Large intestine (tissue), 12 donors: ENCODE measurements around the gene SH2B3. TPM values are rescaled to one million over a fixed set of nuclear protein-coding genes. Genes with fewer than 3 reads are reported as not detected.

ENCODE experiments used
- DNase-seq, 2 donors: peaks; one replicate each; pipeline versions ENCODE4 v3.0.0 to v3.0.0-alpha.2; 2013
- H3K27ac ChIP-seq: one replicate; pipeline ENCODE4 v1.5.1; 2013; ENCODE audit warnings: low read length
- H3K27me3 ChIP-seq: 2 replicates; pipeline ENCODE4 v1.6.1; 2013; ENCODE audit warnings: low read length; ENCODE audit not compliant: control insufficient read depth, insufficient read depth
- H3K36me3 ChIP-seq: 2 replicates; pipeline ENCODE4 v1.6.1; 2013; ENCODE audit warnings: low read length; ENCODE audit not compliant: control insufficient read depth, insufficient read depth
- H3K4me1 ChIP-seq: one replicate; pipeline ENCODE4 v1.6.1; 2013; ENCODE audit warnings: low read length; ENCODE audit not compliant: control insufficient read depth, insufficient read depth
- H3K4me3 ChIP-seq: one replicate; pipeline ENCODE4 v1.5.1; 2013; ENCODE audit warnings: low read length
- H3K9me3 ChIP-seq: one replicate; pipeline ENCODE4 v1.6.1; 2013; ENCODE audit warnings: mild to moderate bottlenecking, low read depth, low read length, moderate library complexity; ENCODE audit not compliant: control insufficient read depth
- WGBS: methylation state at CpG from one replicate; pipeline ENCODE4 v1.1.5; 2013; ENCODE audit warnings: low lambda C conversion rate; ENCODE audit not compliant: insufficient coverage; 5-methylcytosine and 5-hydroxymethylcytosine counted together
- long read RNA-seq, 11 donors: transcript quantifications; one replicate each; lab custom pipeline, GENCODE V29; 2026
- polyA plus RNA-seq: library from polyadenylated mRNA; unstranded; fragments of 120-200 nt; gene quantifications from one replicate; pipeline ENCODE4 v1.2.1, GENCODE V29; 2013

Gene SH2B3
- 10.8 TPM for polyA plus RNA-seq
- long read RNA-seq, donor 1, result 0 reads
- long read RNA-seq, donor 2, result 0 reads
- long read RNA-seq, donor 3, result 0 reads
- long read RNA-seq, donor 4, result 0 reads
- long read RNA-seq, donor 5, full-length matches to known transcripts, result 4 of 4 reads
- long read RNA-seq, donor 5, partial matches to known transcripts, result 0 of 4 reads
- long read RNA-seq, donor 5, other reads (novel, unspliced or antisense), result 0 of 4 reads
- long read RNA-seq, donor 6, full-length matches to known transcripts, result 4 of 4 reads
- long read RNA-seq, donor 6, partial matches to known transcripts, result 0 of 4 reads
- long read RNA-seq, donor 6, other reads (novel, unspliced or antisense), result 0 of 4 reads
- long read RNA-seq, donor 7, result 0 reads
- long read RNA-seq, donor 8, full-length matches to known transcripts, result 1 of 1 reads
- long read RNA-seq, donor 8, partial matches to known transcripts, result 0 of 1 reads
- long read RNA-seq, donor 8, other reads (novel, unspliced or antisense), result 0 of 1 reads
- long read RNA-seq, donor 9, full-length matches to known transcripts, result 1 of 1 reads
- long read RNA-seq, donor 9, partial matches to known transcripts, result 0 of 1 reads
- long read RNA-seq, donor 9, other reads (novel, unspliced or antisense), result 0 of 1 reads
- long read RNA-seq, donor 10, full-length matches to known transcripts, result 2 of 2 reads
- long read RNA-seq, donor 10, partial matches to known transcripts, result 0 of 2 reads
- long read RNA-seq, donor 10, other reads (novel, unspliced or antisense), result 0 of 2 reads
- long read RNA-seq, donor 11, result 0 reads

DNA sequence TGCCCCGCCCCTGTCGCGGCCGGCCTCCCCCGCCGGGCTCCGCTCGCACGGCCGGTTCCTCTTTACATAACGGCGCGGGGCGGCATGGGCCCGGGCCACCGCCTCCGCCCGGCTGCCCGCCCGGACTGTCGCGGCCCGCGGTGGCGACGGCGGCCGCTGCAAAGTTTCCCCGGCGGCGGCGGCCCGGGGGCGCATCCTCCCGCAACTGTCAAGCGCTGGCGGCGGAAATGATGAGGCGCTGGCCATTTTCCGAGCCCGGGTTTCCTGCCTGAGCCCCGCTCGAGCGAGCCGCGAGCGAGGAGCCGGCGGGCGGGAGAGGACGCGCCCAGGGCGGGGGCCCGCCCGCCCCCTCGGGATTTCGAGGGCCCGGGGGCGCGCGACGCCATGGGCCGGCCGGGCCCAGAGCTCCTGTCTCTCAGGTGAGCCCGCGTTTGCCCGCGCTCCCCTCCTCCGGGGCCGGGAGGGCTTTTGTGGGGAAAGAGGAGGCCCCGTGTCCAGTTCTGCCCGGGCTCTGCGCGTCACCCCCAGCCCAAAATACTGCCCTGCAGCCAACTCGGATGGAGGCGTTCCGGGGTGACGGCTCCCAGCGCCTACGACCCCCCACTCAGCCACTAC lies at the start of gene SH2B3:
TSS of gene SH2B3 (plus strand) at position 65 of the 615 bp plus-strand sequence. CDS start 12,223 bp downstream, outside the sequence.
- peak within 1 kb of the TSS; percentile 76 for H3K4me3 ChIP-seq
- H3K9me3 ChIP-seq, result peaks cover 2% of the 10 kb centered on the region
- H3K4me1 ChIP-seq, result peaks cover 14% of the 10 kb centered on the region
- no CpG with 5 or more reads among the region's 80 CpGs for WGBS
- H3K27me3 ChIP-seq, result peaks cover 4% of the 10 kb centered on the region
- no peak for DNase-seq
- peak within 1 kb of the TSS; percentile 35 for H3K27ac ChIP-seq
- H3K36me3 ChIP-seq, result no peaks in the 10 kb centered on the region

- no peak for DNase-seq
Observed at GRCh38 chr12:111359231-111359913, 46.4 kb upstream of the SH2B3 start.

DNA sequence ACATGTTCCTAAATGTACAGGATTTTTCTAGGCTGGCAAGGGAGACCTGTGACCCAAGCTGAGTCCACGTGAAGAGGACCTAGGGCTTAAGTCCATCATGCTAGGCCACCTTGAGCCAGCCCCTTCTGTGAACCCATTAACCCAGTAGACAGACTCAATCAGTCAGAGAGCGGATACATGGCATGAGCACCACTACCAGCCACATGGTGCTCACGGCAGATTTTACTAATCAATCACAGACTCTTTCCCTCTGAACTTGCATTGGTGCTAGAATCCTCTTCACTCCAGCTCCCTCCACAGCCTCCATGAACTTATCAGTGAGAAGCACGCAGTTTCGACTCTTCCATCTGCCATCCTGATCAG lies 45.8 kb upstream of the SH2B3 start:
- H3K4me1 ChIP-seq, result peaks cover 8% of the 10 kb centered on the region
- DNase-seq, result peak in 1 of 2 donors; percentile 47
- WGBS, result no CpG with 5 or more reads among the region's 5 CpGs
- no peaks in the 10 kb centered on the region for H3K9me3 ChIP-seq
- H3K36me3 ChIP-seq, result peaks cover 34% of the 10 kb centered on the region
- H3K27me3 ChIP-seq, result no peaks in the 10 kb centered on the region
- no peak overlapping the region for H3K4me3 ChIP-seq
- no peak overlapping the region for H3K27ac ChIP-seq

More at GRCh38 chr12:111359231-111359913, 46.4 kb upstream of the SH2B3 start:
- Histone ChIP-seq H3K27me3 (no peaks in the 10 kb centered on the region), H3K9me3 (no peaks in the 10 kb centered on the region), H3K27ac (no peak overlapping the region), H3K36me3 (peaks cover 29% of the 10 kb centered on the region), H3K4me1 (peaks cover 5% of the 10 kb centered on the region), H3K4me3 (no peak overlapping the region)
- no CpG with 5 or more reads among the region's 11 CpGs for WGBS

DNA sequence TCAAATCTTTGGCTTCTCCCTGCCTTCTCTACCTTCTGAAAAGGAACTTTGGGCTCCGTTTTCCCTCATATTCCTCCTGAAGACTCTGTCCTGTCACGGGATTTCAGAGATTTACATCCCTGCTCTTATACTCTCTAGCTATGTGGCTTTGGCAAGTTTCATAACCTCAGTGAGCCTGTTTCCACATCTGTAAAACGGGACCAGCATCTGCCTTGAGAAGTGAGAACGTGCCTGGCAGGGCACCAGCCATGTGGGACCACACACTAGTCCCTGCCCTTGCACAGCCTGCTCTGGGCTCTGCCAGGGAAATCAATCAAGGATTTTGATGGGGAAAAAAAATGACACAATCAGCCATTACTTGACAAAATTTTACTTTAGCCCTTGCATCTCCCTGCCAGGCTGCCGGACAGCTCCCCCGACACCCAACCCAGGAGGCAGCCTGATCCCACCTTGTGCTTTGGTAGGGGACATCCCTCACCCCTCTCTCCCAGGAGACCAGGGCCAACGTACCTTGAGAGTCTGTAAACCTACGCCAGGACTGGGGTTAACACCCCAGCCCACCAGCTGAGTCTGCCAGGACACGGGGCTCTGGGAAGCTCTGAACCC lies 45.3 kb upstream of the SH2B3 start:
- WGBS, result no CpG with 5 or more reads among the region's 9 CpGs
- Histone ChIP-seq H3K4me1 (peaks cover 9% of the 10 kb centered on the region), H3K36me3 (peaks cover 39% of the 10 kb centered on the region), H3K9me3 (no peaks in the 10 kb centered on the region), H3K27ac (no peak overlapping the region), H3K4me3 (no peak overlapping the region), H3K27me3 (no peaks in the 10 kb centered on the region)
- no peak for DNase-seq

DNA sequence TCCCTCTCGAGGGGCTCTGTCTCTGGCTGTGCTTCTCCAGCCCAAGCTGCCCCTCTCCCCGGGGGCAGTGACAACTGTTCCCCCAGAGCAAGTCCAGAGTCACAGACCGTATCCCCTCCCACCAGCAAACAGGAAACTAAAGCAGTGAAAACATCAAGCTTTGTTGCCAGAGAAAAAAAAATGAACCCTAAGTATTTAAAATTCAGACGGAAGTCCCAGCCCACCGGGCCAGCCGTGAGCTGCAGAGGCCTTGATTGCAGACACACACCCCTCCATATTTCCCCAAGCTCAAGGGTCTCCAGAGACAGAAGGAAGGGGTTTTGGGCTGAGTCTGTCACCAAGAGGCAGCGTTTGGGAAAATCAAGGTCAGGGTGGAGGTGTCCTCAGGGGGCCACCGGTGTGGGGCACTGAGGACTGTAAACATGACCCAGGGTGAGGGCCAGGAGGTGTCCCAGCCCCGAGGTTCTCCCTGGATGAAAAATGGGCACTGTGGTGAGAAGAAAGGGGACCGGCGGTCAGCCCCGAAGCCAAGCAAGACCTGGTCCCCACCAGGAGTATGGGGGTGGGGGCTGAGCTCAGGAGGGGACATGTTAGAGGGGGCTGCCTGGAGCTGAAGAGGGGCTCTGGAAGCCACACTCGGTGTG lies 44.5 kb upstream of the SH2B3 start:
- no peaks in the 10 kb centered on the region for H3K9me3 ChIP-seq
- peaks cover 46% of the 10 kb centered on the region for H3K36me3 ChIP-seq
- H3K27me3 ChIP-seq, result no peaks in the 10 kb centered on the region
- peaks cover 14% of the 10 kb centered on the region for H3K4me1 ChIP-seq
- WGBS, result no CpG with 5 or more reads among the region's 13 CpGs
- H3K27ac ChIP-seq, result no peak overlapping the region
- H3K4me3 ChIP-seq, result no peak overlapping the region
- no peak for DNase-seq

GRCh38 chr12:111361717-111362576 lies 43.8 kb upstream of the SH2B3 start:
- peaks cover 50% of the 10 kb centered on the region for H3K36me3 ChIP-seq
- peaks cover 20% of the 10 kb centered on the region for H3K4me1 ChIP-seq
- no peaks in the 10 kb centered on the region for H3K27me3 ChIP-seq
- no peak overlapping the region for H3K4me3 ChIP-seq
- DNase-seq, result no peak
- WGBS, result no CpG with 5 or more reads among the region's 18 CpGs
- H3K27ac ChIP-seq, result no peak overlapping the region
- no peaks in the 10 kb centered on the region for H3K9me3 ChIP-seq

- no peak for DNase-seq
- Histone ChIP-seq H3K9me3 (no peaks in the 10 kb centered on the region), H3K27me3 (no peaks in the 10 kb centered on the region), H3K4me1 (peaks cover 27% of the 10 kb centered on the region), H3K4me3 (no peak overlapping the region), H3K36me3 (peaks cover 50% of the 10 kb centered on the region), H3K27ac (no peak overlapping the region)
- WGBS, result no CpG with 5 or more reads among the region's 59 CpGs
Observed at GRCh38 chr12:111362687-111363475, 42.8 kb upstream of the SH2B3 start.

DNA sequence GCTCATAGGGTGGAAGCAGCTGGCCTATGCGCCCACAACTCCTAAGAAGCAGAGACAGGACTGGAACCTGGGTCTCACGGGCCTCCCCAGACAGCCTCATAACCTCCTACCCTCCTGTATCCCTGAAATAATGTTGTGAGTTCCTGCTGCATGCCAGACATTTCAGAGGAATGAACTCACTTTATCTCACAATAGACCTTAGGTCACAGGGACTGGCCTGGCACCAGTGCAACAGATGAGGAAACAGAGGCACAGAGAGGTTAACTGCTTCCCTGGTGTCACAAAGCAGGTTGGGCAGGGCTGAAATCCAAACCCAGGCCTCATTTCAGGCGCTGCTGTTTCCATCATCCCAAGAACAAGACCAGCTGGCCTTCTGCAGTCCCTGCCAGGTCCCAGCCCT lies 42.1 kb upstream of the SH2B3 start:
- Histone ChIP-seq H3K4me3 (no peak overlapping the region), H3K27ac (no peak overlapping the region), H3K36me3 (peaks cover 50% of the 10 kb centered on the region), H3K4me1 (peaks cover 30% of the 10 kb centered on the region), H3K9me3 (no peaks in the 10 kb centered on the region), H3K27me3 (no peaks in the 10 kb centered on the region)
- no CpG with 5 or more reads among the region's 3 CpGs for WGBS
- no peak for DNase-seq
